ENCODE measurements around the gene SLC43A3.

GRCh38 chr11:57474803-57475115 is 47.8 kb upstream of the SLC43A3 start:
- TF ChIP-seq CTCF (IDR thresholded peaks at IDR 0.05) (no peak), POLR2AphosphoS5 (IDR thresholded peaks at IDR 0.05) (no peak)

Measured in stomach (tissue), 4 donors.